RCC 7860 (cell line): ENCODE data around the gene ZNF766.
"Not testable (repeated sequence)": the region's sequence is repeated elsewhere in the genome, so short reads cannot be mapped to it uniquely, and the experiment has no call there.

Experiments used
- DNase-seq: peaks from one replicate; pipeline ENCODE4 v3.0.0-alpha.2; 2015; ENCODE audit warnings: low spot score
- FAIRE-seq: peaks from 2 replicates; lab custom pipeline; 2012; peaks lifted over from hg19 to GRCh38; lab: Jason Lieb, UNC

Gene ZNF766

GRCh38 chr19:52269338-52270261 is at the start of gene ZNF766:
Gene ZNF766, plus strand, starts transcription at chr19:52269587. Its CDS starts 27 bp downstream, at chr19:52269614.
- DNase-seq (peak; percentile 84), FAIRE-seq (peak; percentile 58)

- no peak for FAIRE-seq
- DNase-seq, result no peak
These were observed 49.8 kb upstream of the ZNF766 start for GRCh38 chr19:52219611-52220010.

GRCh38 chr19:52221031-52221430 is 48.4 kb upstream of the ZNF766 start:
- DNase-seq, result no peak
- FAIRE-seq, result no peak

- DNase-seq (no peak), FAIRE-seq (no peak)
These were observed 47.5 kb upstream of the ZNF766 start for GRCh38 chr19:52221831-52222375.

- DNase-seq (no peak), FAIRE-seq (no peak)
These were observed 45.2 kb upstream of the ZNF766 start for GRCh38 chr19:52224211-52224610.

GRCh38 chr19:52226652-52227051 is 42.7 kb upstream of the ZNF766 start:
- DNase-seq (no peak), FAIRE-seq (no peak)

- FAIRE-seq, result no peak
- DNase-seq, result no peak
These were observed 42.0 kb upstream of the ZNF766 start for GRCh38 chr19:52227196-52227940.

- DNase-seq (no peak), FAIRE-seq (no peak)
These were observed 41.4 kb upstream of the ZNF766 start for GRCh38 chr19:52227980-52228379.

GRCh38 chr19:52229524-52229923 is 39.9 kb upstream of the ZNF766 start:
- DNase-seq (no peak), FAIRE-seq (no peak)

GRCh38 chr19:52230685-52231084 is 38.7 kb upstream of the ZNF766 start:
- no peak for FAIRE-seq
- DNase-seq, result no peak

- DNase-seq (no peak), FAIRE-seq (no peak)
These were observed 38.1 kb upstream of the ZNF766 start for GRCh38 chr19:52231154-52231910.

GRCh38 chr19:52234406-52234805 is 35.0 kb upstream of the ZNF766 start:
- FAIRE-seq (no peak), DNase-seq (no peak)

- no peak for DNase-seq
- no peak for FAIRE-seq
These were observed 32.2 kb upstream of the ZNF766 start for GRCh38 chr19:52237197-52237596.

- DNase-seq, result peak; percentile 30
- peak; percentile 72 for FAIRE-seq
These were observed 31.5 kb upstream of the ZNF766 start for GRCh38 chr19:52237771-52238400.

GRCh38 chr19:52244021-52244420 is 25.4 kb upstream of the ZNF766 start:
- DNase-seq, result no peak

GRCh38 chr19:52248241-52248640 is 21.1 kb upstream of the ZNF766 start:
- FAIRE-seq, result no peak
- DNase-seq, result no peak

More at GRCh38 chr19:52244021-52244420, 25.4 kb upstream of the ZNF766 start:
- FAIRE-seq, result no peak

GRCh38 chr19:52258426-52258825 is 11.0 kb upstream of the ZNF766 start:
- no peak for FAIRE-seq
- no peak for DNase-seq

GRCh38 chr19:52265556-52265955 is 3.8 kb upstream of the ZNF766 start:
- DNase-seq, FAIRE-seq: not testable (repeated sequence)

GRCh38 chr19:52270266-52270885 is 989 bp downstream of the ZNF766 start:
- FAIRE-seq (no peak), DNase-seq (no peak)

- no peak for FAIRE-seq
These were observed 3.9 kb downstream of the ZNF766 start for GRCh38 chr19:52273301-52273700.

More at GRCh38 chr19:52273301-52273700, 3.9 kb downstream of the ZNF766 start:
- DNase-seq, result no peak
